Endothelial cell of umbilical vein (primary cell): ENCODE measurements around the gene NALCN. TPM values are rescaled to one million over a fixed set of nuclear protein-coding genes. Genes with fewer than 3 reads are reported as not detected.

ENCODE experiments used
- BruUV-seq: library from RNA; stranded (reverse); fragments of 400-500 nt; replicated peaks from 2 replicates; lab custom pipeline; 2021; lab: Mats Ljungman, UMichigan
- CTCF ChIA-PET: fragments of 300-600, 350-600 bp; sonication (Branson Sonifier 250); formaldehyde crosslinking; loops from one replicate; lab custom pipeline; 2021; ENCODE audit warnings: antibody characterized with exemption, inconsistent platforms; lab: Charles Lee
- POLR2A ChIA-PET: fragments of 300-600, 350-600 bp; sonication (Branson Sonifier 250); formaldehyde crosslinking; loops from one replicate; lab custom pipeline; 2021; ENCODE audit warnings: antibody characterized with exemption, inconsistent platforms; lab: Charles Lee
- DNase-seq: peaks from one replicate; pipeline ENCODE4 v3.0.0-alpha.2; 2011; ENCODE audit warnings: low read depth, low spot score
- FAIRE-seq: peaks from 2 replicates; lab custom pipeline; 2011; peaks lifted over from hg19 to GRCh38; lab: Jason Lieb, UNC
- H2AFZ ChIP-seq: 2 replicates; pipeline ENCODE4 v1.6.0; 2012; ENCODE audit warnings: low read depth, low read length, control low read depth, inconsistent platforms
- H3K27ac ChIP-seq: 2 replicates; pipeline ENCODE4 v1.5.1; 2011; ENCODE audit warnings: low read depth, mild to moderate bottlenecking, control low read depth, low read length, moderate library complexity; ENCODE audit not compliant: insufficient read depth
- H3K27me3 ChIP-seq, 2 experiments: 2 replicates each; pipeline versions ENCODE4 v1.6.0 to v1.6.1; 2011; ENCODE audit warnings: low read length in 2 of 2, mixed read lengths in 1 of 2; ENCODE audit not compliant: control insufficient read depth in 2 of 2, insufficient read depth in 2 of 2
- H3K36me3 ChIP-seq, 2 experiments: 2 replicates in 1 of 2; 3 replicates in 1 of 2; pipeline ENCODE4 v1.5.1; 2011; ENCODE audit warnings: low read length in 2 of 2, mild to moderate bottlenecking in 1 of 2, moderate library complexity in 1 of 2; ENCODE audit not compliant: control insufficient read depth in 2 of 2, insufficient read depth in 2 of 2; ENCODE audit errors: extremely low read depth in 1 of 2
- H3K4me1 ChIP-seq: 3 replicates; pipeline ENCODE4 v1.5.1; 2011; ENCODE audit warnings: mild to moderate bottlenecking, low read length; ENCODE audit not compliant: control insufficient read depth, insufficient read depth; ENCODE audit errors: extremely low read depth
- H3K4me2 ChIP-seq: 2 replicates; pipeline ENCODE4 v1.6.1; 2011; ENCODE audit warnings: low read length, control low read depth, mixed read lengths; ENCODE audit not compliant: insufficient read depth
- H3K4me3 ChIP-seq, 3 experiments: fragments of 200-600 bp in 1 of 3; sonication (generic), shearing (Covaris generic) in 1 of 3; replicated peaks in 1 of 3; 2 replicates each; pipeline ENCODE4 v1.5.1; 2011 to 2016; ENCODE audit warnings: control low read depth in 3 of 3, low read length in 3 of 3, mild to moderate bottlenecking in 2 of 3, inconsistent platforms in 1 of 3, low read depth in 1 of 3, moderate library complexity in 1 of 3; ENCODE audit not compliant: insufficient read depth in 1 of 3
- H3K79me2 ChIP-seq: 2 replicates; pipeline ENCODE4 v1.6.0; 2012; ENCODE audit warnings: low read length, inconsistent platforms; ENCODE audit not compliant: control insufficient read depth, insufficient read depth
- H3K9ac ChIP-seq: replicated peaks from 2 replicates; pipeline ENCODE3; 2011; ENCODE audit warnings: low read length, control low read depth; ENCODE audit not compliant: insufficient read depth; ENCODE audit errors: extremely low read depth
- H3K9me1 ChIP-seq: replicated peaks from 3 replicates; pipeline ENCODE4 v1.6.0; 2011; ENCODE audit warnings: mild to moderate bottlenecking, low read length; ENCODE audit not compliant: control insufficient read depth, insufficient read depth; ENCODE audit errors: extremely low read depth
- H3K9me3 ChIP-seq: replicated peaks from 2 replicates; pipeline ENCODE4 v1.5.1; 2012; ENCODE audit warnings: low read length, inconsistent platforms; ENCODE audit not compliant: control insufficient read depth, insufficient read depth
- H4K20me1 ChIP-seq: replicated peaks from 2 replicates; pipeline ENCODE3; 2011; ENCODE audit warnings: mild to moderate bottlenecking, low read length; ENCODE audit not compliant: control insufficient read depth, insufficient read depth; ENCODE audit errors: extremely low read depth
- CTCF ChIP-seq, 2 donors: IDR thresholded peaks; 1 replicate in 1 of 2; 2 replicates in 1 of 2; pipeline ENCODE4 v1.5.1; 2011; ENCODE audit warnings: low read length in 2 of 2, mild to moderate bottlenecking in 2 of 2, moderate library complexity in 2 of 2, control low read depth in 1 of 2, inconsistent platforms in 1 of 2, low read depth in 1 of 2; ENCODE audit not compliant: insufficient read depth in 1 of 2; ENCODE audit errors: extremely low read depth in 1 of 2
- FOS ChIP-seq: IDR thresholded peaks from 2 replicates; pipeline ENCODE4 v1.6.1; 2011; ENCODE audit warnings: mild to moderate bottlenecking, low read length, moderate library complexity, borderline replicate concordance; ENCODE audit not compliant: insufficient read depth
- JUN ChIP-seq: IDR thresholded peaks from 2 replicates; pipeline ENCODE4 v1.6.1; 2011; ENCODE audit warnings: borderline replicate concordance, low read depth; ENCODE audit not compliant: insufficient read length, insufficient read depth
- MAX ChIP-seq: IDR thresholded peaks from 2 replicates; pipeline ENCODE4 v1.6.1; 2011; ENCODE audit not compliant: insufficient read depth, insufficient read length
- MYC ChIP-seq: IDR thresholded peaks from one replicate; pipeline ENCODE4 v1.6.1; 2011; ENCODE audit warnings: mild to moderate bottlenecking, low read depth, low read length
- POLR2A ChIP-seq: IDR thresholded peaks from 2 replicates; pipeline ENCODE4 v1.6.1; 2012; ENCODE audit warnings: low read depth, mild to moderate bottlenecking, control low read depth, low read length
- POLR2AphosphoS5 ChIP-seq: IDR thresholded peaks from 2 replicates; pipeline ENCODE4 v1.6.1; 2012; ENCODE audit warnings: low read depth, mild to moderate bottlenecking, control low read depth, low read length, moderate library complexity; ENCODE audit not compliant: insufficient read depth
- dilution Hi-C: fragments of 300-500 bp; cut with MboI; formaldehyde crosslinking; loops from one replicate; pipeline ENCODE4 v1.15.0; 2019; ENCODE audit warnings: low sequenced_read_pairs; ENCODE audit not compliant: extremely low pct_ligation_motif_present
- intact Hi-C: fragments of 100-400 bp; cut with micrococcal nuclease; formaldehyde crosslinking; loops from one replicate; pipeline ENCODE4 v1.10.0; 2022
- polyA plus RNA-seq, 4 experiments: library from polyadenylated mRNA; depleted of rRNA in 3 of 4; stranded (reverse) in 3 of 4; unstranded in 1 of 4; fragments of >200 nt; gene quantifications; 2 replicates each; pipeline versions ENCODE4 v1.2.1 to v1.2.3, GENCODE V29; 2011 to 2012; ENCODE audit warnings: missing spikeins in 1 of 4
- total RNA-seq: library from RNA; stranded (reverse); gene quantifications from 2 replicates; pipeline ENCODE4 v1.2.3, GENCODE V29; 2021

NALCN gene
- total and polyA plus RNA-seq, 2 donors (not counting 3 experiments of a cell fraction or from before 2014, with no cell fraction given): 3.3 to 4.4 TPM

DNA sequence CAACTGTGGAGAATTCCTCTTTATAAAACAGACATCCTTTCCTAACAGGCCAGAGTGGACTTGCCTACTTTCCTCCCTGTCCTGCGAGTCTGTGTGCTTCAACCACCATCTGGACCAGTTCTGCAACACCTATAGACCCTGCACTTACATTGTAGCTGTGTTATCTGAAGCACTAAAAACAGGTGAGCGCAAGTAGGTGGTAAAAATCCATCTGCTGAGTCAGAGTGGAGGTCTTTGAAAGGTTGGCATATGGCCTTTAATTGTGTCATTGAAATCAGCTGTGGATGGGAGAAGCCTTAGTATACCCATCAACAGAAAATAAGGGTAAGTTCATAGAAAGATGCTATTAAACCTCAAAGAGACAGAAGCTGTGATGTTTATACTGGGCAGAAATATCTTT is 7.6 kb upstream of the NALCN start:
- POLR2A ChIA-PET: no interaction called here

GRCh38 chr13:101417501-101417900 is 1.2 kb upstream of the NALCN start:
- Histone ChIP-seq H4K20me1 (no peaks in the 10 kb centered on the region), H3K79me2 (no peaks in the 10 kb centered on the region), H3K4me1 (peaks cover 10% of the 10 kb centered on the region), H3K36me3 (no peaks in the 10 kb centered on the region), H3K27me3 (no peaks in the 10 kb centered on the region), H3K9me3 (no peaks in the 10 kb centered on the region), H3K9me1 (no peaks in the 10 kb centered on the region), H3K9ac (no peak overlapping the region), H3K27ac (no peak overlapping the region), H3K4me3 (no peak overlapping the region), H3K4me2 (no peak overlapping the region), H2AFZ (no peak overlapping the region)
- no TSS peak for BruUV-seq
- dilution Hi-C loops (no loop called here), intact Hi-C loops (loop anchor here (5.0 kb wide), 2 partner anchors 185 to 340 kb away; no protein-coding TSS in a partner anchor)
- FAIRE-seq (peak; percentile 28), DNase-seq (no peak)
- ChIA-PET CTCF (interaction anchor here (2.0 kb wide), 1 partner anchor 267 kb away, joined by 9 read pairs; no protein-coding TSS in a partner anchor), POLR2A (no interaction called here)
- TF ChIP-seq POLR2AphosphoS5 (no peak), CTCF (IDR thresholded peaks at IDR 0.05; ENCODE audit: extremely low read depth in 1 of 2, insufficient read depth in 1 of 2, low read depth in 1 of 2, low read length in 2 of 2) (no peak), FOS (no peak), MYC (no peak), POLR2A (no peak), MAX (no peak), JUN (no peak)

More for the DNA sequence above, 7.6 kb upstream of the NALCN start:
- no peaks in the 10 kb centered on the region for H3K36me3 ChIP-seq
- DNase-seq: no peak
- BruUV-seq: no TSS peak
- H3K27ac ChIP-seq: no peak overlapping the region
- intact Hi-C loops: no loop called here
- no peaks in the 10 kb centered on the region for H3K4me1 ChIP-seq
- H3K79me2 ChIP-seq: no peaks in the 10 kb centered on the region
- H3K9me1 ChIP-seq: no peaks in the 10 kb centered on the region
- no peaks in the 10 kb centered on the region for H4K20me1 ChIP-seq
- no peaks in the 10 kb centered on the region for H3K9me3 ChIP-seq
- dilution Hi-C loops: no loop called here
- FAIRE-seq: no peak
- no peaks in the 10 kb centered on the region for H3K27me3 ChIP-seq
- CTCF ChIA-PET: interaction anchor here (1.0 kb wide), 1 partner anchor 87 kb away, joined by 3 read pairs; no protein-coding TSS in a partner anchor
- TF ChIP-seq POLR2AphosphoS5: no peak
- no peak overlapping the region for H3K4me3 ChIP-seq
- H3K9ac ChIP-seq: no peak overlapping the region
- no peak overlapping the region for H2AFZ ChIP-seq
- H3K4me2 ChIP-seq: no peak overlapping the region
